ENCODE data around the gene SNRPA1. TPM values are rescaled to one million over a fixed set of nuclear protein-coding genes. Genes with fewer than 3 reads are reported as not detected.

Gene SNRPA1
- total and polyA plus RNA-seq, 2 donors (not counting 1 experiment from before 2014, with no cell fraction given), result 97.7 to 113 TPM

DNA sequence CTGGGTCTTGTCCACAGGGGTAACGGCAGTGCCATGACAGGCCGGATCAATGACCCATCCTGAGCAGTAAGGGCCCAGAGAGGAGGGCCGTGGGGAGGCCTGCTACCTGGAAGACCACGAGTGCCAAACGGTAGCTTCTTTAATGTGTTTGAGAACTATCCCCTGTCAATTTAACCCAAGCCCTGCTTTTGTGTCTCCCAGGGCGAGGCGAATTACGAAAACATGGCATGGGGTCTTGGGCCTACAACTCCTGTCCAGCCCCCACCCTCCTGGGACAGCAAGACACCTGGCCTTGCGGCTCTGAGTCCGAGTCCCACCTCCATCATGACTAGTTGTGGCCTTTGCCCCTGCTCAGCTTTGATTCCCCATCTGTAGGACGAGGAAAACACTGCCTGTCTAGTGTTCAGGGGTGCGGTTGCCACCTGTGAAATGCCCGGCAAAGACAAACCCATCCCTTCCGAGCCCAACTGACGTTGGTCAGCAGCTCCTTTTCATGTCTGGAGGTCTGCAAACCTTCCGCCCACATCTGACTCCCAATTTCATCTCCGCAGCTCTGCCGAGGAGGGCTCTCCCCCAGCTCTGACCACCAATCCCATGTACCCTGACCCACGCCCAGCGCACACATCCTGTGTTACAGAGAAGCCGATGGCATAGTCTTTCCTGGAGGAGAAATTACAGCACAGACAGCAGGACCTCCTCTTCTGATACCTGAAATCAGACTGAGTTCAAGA is 28.9 kb upstream of the SNRPA1 start:
- H3K27me3 ChIP-seq (replicated peaks in 1 of 4; ENCODE audit: control extremely low read depth in 1 of 4, control insufficient read depth in 3 of 4, insufficient read depth in 4 of 4, low read length in 3 of 4), result peaks cover 0 to 39% (median 9%) of the 10 kb centered on the region in 4 experiments
- peaks cover 6% of the 10 kb centered on the region for H3K4me1 Mint-ChIP-seq
- POLR2A ChIA-PET, result no interaction called here

DNA sequence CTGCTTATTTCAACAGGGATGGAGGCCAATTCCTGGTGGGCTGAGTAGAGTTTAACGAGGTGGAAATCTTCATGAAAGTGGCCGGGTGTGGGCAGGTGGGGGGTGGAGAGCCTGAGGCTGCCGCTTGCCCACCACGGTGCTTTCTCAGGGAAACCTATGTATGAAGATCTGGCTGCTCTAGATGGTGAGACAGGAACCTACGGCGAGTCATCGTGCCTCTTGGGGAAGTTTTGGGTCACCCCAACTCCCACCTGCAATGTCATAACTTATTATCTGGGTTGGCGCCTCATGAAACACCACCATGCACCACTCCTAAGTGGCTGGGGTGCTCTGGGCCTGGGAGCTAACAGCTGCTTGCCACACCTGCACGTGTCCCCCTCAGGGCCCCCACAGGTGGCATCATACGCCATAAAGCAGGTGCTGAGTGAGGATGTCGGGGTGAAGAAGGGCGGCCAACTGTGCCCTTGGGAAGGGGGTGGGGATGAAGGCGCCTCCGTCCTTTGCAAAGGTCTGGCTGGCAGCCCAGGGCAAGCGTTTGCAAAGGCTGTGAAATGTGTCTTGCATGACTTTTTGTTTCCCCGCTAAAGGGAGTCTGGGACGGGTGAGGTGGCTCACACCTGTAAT is 27.9 kb upstream of the SNRPA1 start:
- H3K36me3 ChIP-seq (replicated peaks in 1 of 2; ENCODE audit: control extremely low read depth in 1 of 2, control insufficient read depth in 1 of 2, extremely low read depth in 1 of 2, insufficient read depth in 2 of 2, low read length in 1 of 2), result no peaks in the 10 kb centered on the region
- H3K27ac ChIP-seq (ENCODE audit: low read length in 2 of 2), result no peak overlapping the region
- peaks cover 0 to 37% (median 9%) of the 10 kb centered on the region in 4 experiments for H3K27me3 ChIP-seq (replicated peaks in 1 of 4; ENCODE audit: control extremely low read depth in 1 of 4, control insufficient read depth in 3 of 4, insufficient read depth in 4 of 4, low read length in 3 of 4)
- no peak overlapping the region for H3K4me3 Mint-ChIP-seq
- DNase-seq, result no peak
- POLR2A ChIA-PET, result no interaction called here
- H3K4me3 ChIP-seq (ENCODE audit: control extremely low read depth in 1 of 5, extremely low read depth in 1 of 5, insufficient read depth in 1 of 5, low read depth in 2 of 5, low read length in 4 of 5), result no peak overlapping the region
- H3K4me1 Mint-ChIP-seq, result peaks cover 6% of the 10 kb centered on the region
- peaks cover 7 to 9% of the 10 kb centered on the region in 2 donors for H3K4me1 ChIP-seq (ENCODE audit: control insufficient read depth in 2 of 2, insufficient read depth in 2 of 2, low read length in 2 of 2)
- no peaks in the 10 kb centered on the region for H3K9me3 Mint-ChIP-seq (ENCODE audit: insufficient read depth)
- peaks cover 0 to 12% (median 0%) of the 10 kb centered on the region in 3 donors for H3K9me3 ChIP-seq (ENCODE audit: control extremely low read depth in 1 of 3, control insufficient read depth in 2 of 3, insufficient read depth in 1 of 3, low read length in 2 of 3)
- H3K79me2 ChIP-seq (ENCODE audit: control insufficient read depth, insufficient read depth, low read length), result no peaks in the 10 kb centered on the region
- CTCF ChIA-PET, result no interaction called here
- intact Hi-C loops (cut with micrococcal nuclease), result no loop called here
- no peak for TF ChIP-seq EZH2 (IDR thresholded peaks at IDR 0.05; ENCODE audit: borderline replicate concordance, insufficient read depth, low read depth, low read length, poor library complexity, severe bottlenecking)
- TF ChIP-seq, protein P1, sequence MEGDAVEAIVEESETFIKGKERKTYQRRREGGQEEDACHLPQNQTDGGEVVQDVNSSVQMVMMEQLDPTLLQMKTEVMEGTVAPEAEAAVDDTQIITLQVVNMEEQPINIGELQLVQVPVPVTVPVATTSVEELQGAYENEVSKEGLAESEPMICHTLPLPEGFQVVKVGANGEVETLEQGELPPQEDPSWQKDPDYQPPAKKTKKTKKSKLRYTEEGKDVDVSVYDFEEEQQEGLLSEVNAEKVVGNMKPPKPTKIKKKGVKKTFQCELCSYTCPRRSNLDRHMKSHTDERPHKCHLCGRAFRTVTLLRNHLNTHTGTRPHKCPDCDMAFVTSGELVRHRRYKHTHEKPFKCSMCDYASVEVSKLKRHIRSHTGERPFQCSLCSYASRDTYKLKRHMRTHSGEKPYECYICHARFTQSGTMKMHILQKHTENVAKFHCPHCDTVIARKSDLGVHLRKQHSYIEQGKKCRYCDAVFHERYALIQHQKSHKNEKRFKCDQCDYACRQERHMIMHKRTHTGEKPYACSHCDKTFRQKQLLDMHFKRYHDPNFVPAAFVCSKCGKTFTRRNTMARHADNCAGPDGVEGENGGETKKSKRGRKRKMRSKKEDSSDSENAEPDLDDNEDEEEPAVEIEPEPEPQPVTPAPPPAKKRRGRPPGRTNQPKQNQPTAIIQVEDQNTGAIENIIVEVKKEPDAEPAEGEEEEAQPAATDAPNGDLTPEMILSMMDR (IDR thresholded peaks at IDR 0.05), result no peak
- WGBS (ENCODE audit: insufficient coverage), result 85% methylated on average over 15 of the region's 17 CpGs
- no peak overlapping the region for H2AFZ ChIP-seq (ENCODE audit: insufficient read depth, low read depth, low read length, poor library complexity, severe bottlenecking)
- H3K27ac Mint-ChIP-seq, result no peak overlapping the region
- no peak for ATAC-seq (ENCODE audit: low read depth)
- H3K9ac ChIP-seq (ENCODE audit: low read length), result no peak overlapping the region
- H4K20me1 ChIP-seq (ENCODE audit: control insufficient read depth, insufficient read depth, low read length, poor library complexity, severe bottlenecking), result no peaks in the 10 kb centered on the region
- H3K27me3 Mint-ChIP-seq, result peaks cover 57% of the 10 kb centered on the region
- no peak overlapping the region for H3K4me2 ChIP-seq (replicated peaks; ENCODE audit: low read depth, low read length, poor library complexity, severe bottlenecking)

More for the DNA sequence above, 28.9 kb upstream of the SNRPA1 start:
- Histone ChIP-seq H3K4me1 (ENCODE audit: control insufficient read depth in 2 of 2, insufficient read depth in 2 of 2, low read length in 2 of 2) (peaks cover 7 to 9% of the 10 kb centered on the region in 2 donors), H3K4me2 (replicated peaks; ENCODE audit: low read depth, low read length, poor library complexity, severe bottlenecking) (no peak overlapping the region), H3K9ac (ENCODE audit: low read length) (no peak overlapping the region), H3K27ac (ENCODE audit: low read length in 2 of 2) (no peak overlapping the region), H3K79me2 (ENCODE audit: control insufficient read depth, insufficient read depth, low read length) (no peaks in the 10 kb centered on the region), H3K4me3 (ENCODE audit: control extremely low read depth in 1 of 5, extremely low read depth in 1 of 5, insufficient read depth in 1 of 5, low read depth in 2 of 5, low read length in 4 of 5) (no peak overlapping the region), H3K9me3 (ENCODE audit: control extremely low read depth in 1 of 3, control insufficient read depth in 2 of 3, insufficient read depth in 1 of 3, low read length in 2 of 3) (peaks cover 0 to 9% (median 0%) of the 10 kb centered on the region in 3 donors), H2AFZ (ENCODE audit: insufficient read depth, low read depth, low read length, poor library complexity, severe bottlenecking) (no peak overlapping the region), H4K20me1 (ENCODE audit: control insufficient read depth, insufficient read depth, low read length, poor library complexity, severe bottlenecking) (no peaks in the 10 kb centered on the region), H3K36me3 (replicated peaks in 1 of 2; ENCODE audit: control extremely low read depth in 1 of 2, control insufficient read depth in 1 of 2, extremely low read depth in 1 of 2, insufficient read depth in 2 of 2, low read length in 1 of 2) (no peaks in the 10 kb centered on the region)
- intact Hi-C loops (cut with micrococcal nuclease), result no loop called here
- H3K27me3 Mint-ChIP-seq, result peaks cover 56% of the 10 kb centered on the region
- 91% methylated on average over 19 of the region's 21 CpGs for WGBS (ENCODE audit: insufficient coverage)
- ATAC-seq (ENCODE audit: low read depth), result no peak
- CTCF ChIA-PET, result no interaction called here
- no peaks in the 10 kb centered on the region for H3K9me3 Mint-ChIP-seq (ENCODE audit: insufficient read depth)
- no peak overlapping the region for H3K27ac Mint-ChIP-seq
- TF ChIP-seq EZH2 (IDR thresholded peaks at IDR 0.05; ENCODE audit: borderline replicate concordance, insufficient read depth, low read depth, low read length, poor library complexity, severe bottlenecking), result no peak
- TF ChIP-seq, protein P1 (IDR thresholded peaks at IDR 0.05), result no peak
- no peak overlapping the region for H3K4me3 Mint-ChIP-seq
- DNase-seq, result no peak

All from B cell (primary cell).